ENCODE results near the gene MRPS12. TPM values are rescaled to one million over a fixed set of nuclear protein-coding genes. Genes with fewer than 3 reads are reported as not detected.

Gene MRPS12
- total RNA-seq, 6 experiments from 2014 or later: 58.3 to 75.0 (median 62.2) TPM

- Mint-ChIP-seq H3K4me3 (peak within 1 kb of the TSS; percentile 93), H3K9me3 (no peaks in the 10 kb centered on the region), H3K4me1 (ENCODE audit: low read depth) (peaks cover 27% of the 10 kb centered on the region), H3K36me3 (ENCODE audit: low read depth) (peaks cover 5% of the 10 kb centered on the region), H3K27ac (peak within 1 kb of the TSS; percentile 90), H3K27me3 (ENCODE audit: insufficient read depth) (peaks cover 6% of the 10 kb centered on the region)
- peak; percentile 100 for DNase-seq
- TF ChIP-seq CTCF (IDR thresholded peaks at IDR 0.05): no peak
Measured at GRCh38 chr19:38899447-38900201, 31.1 kb upstream of the MRPS12 start, which contains the start of the genes NFKBIB and SIRT2. Gene NFKBIB (plus strand): TSS chr19:38899969. CDS start chr19:38900033, 64 bp downstream. Gene SIRT2 (minus strand): TSS chr19:38899618. CDS start chr19:38899521, 97 bp downstream.

GRCh38 chr19:38900202-38900629 is 30.5 kb upstream of the MRPS12 start:
- Mint-ChIP-seq H3K4me1 (ENCODE audit: low read depth) (peaks cover 27% of the 10 kb centered on the region), H3K27me3 (ENCODE audit: insufficient read depth) (peaks cover 6% of the 10 kb centered on the region), H3K27ac (peak overlapping the region; percentile 90), H3K4me3 (peak overlapping the region; percentile 93), H3K9me3 (no peaks in the 10 kb centered on the region), H3K36me3 (ENCODE audit: low read depth) (peaks cover 7% of the 10 kb centered on the region)
- no peak for TF ChIP-seq CTCF (IDR thresholded peaks at IDR 0.05)
- no peak for DNase-seq

GRCh38 chr19:38900743-38901190 is 30.0 kb upstream of the MRPS12 start:
- H3K9me3 Mint-ChIP-seq: no peaks in the 10 kb centered on the region
- peaks cover 6% of the 10 kb centered on the region for H3K27me3 Mint-ChIP-seq (ENCODE audit: insufficient read depth)
- TF ChIP-seq CTCF (IDR thresholded peaks at IDR 0.05): no peak
- peaks cover 7% of the 10 kb centered on the region for H3K36me3 Mint-ChIP-seq (ENCODE audit: low read depth)
- H3K4me1 Mint-ChIP-seq (ENCODE audit: low read depth): peaks cover 27% of the 10 kb centered on the region
- DNase-seq: no peak
- H3K27ac Mint-ChIP-seq: peak overlapping the region; percentile 90
- H3K4me3 Mint-ChIP-seq: peak overlapping the region; percentile 93

GRCh38 chr19:38901683-38902082 is 29.1 kb upstream of the MRPS12 start:
- DNase-seq: no peak
- H3K9me3 Mint-ChIP-seq: no peaks in the 10 kb centered on the region

More at GRCh38 chr19:38901683-38902082, 29.1 kb upstream of the MRPS12 start:
- no peak for TF ChIP-seq CTCF (IDR thresholded peaks at IDR 0.05)
- peaks cover 7% of the 10 kb centered on the region for H3K36me3 Mint-ChIP-seq (ENCODE audit: low read depth)
- peak overlapping the region; percentile 93 for H3K4me3 Mint-ChIP-seq
- H3K4me1 Mint-ChIP-seq (ENCODE audit: low read depth): peaks cover 27% of the 10 kb centered on the region
- no peak overlapping the region for H3K27ac Mint-ChIP-seq
- peaks cover 6% of the 10 kb centered on the region for H3K27me3 Mint-ChIP-seq (ENCODE audit: insufficient read depth)

Data from HFFc6 (cell line).